Right cardiac atrium (tissue), 5 donors: ENCODE measurements around the gene BICC1. TPM values are rescaled to one million over a fixed set of nuclear protein-coding genes. Genes with fewer than 3 reads are reported as not detected.
A peak's percentile ranks its signal among the peaks of the same experiment; 100 is the strongest.

Source experiments
- ATAC-seq, 2 donors: fragments of 200-7000 bp; cut with Tn5 transposase; one replicate each; pipeline versions ENCODE4 v1.8.0 to v1.9.1; 2020; ENCODE audit warnings: moderate library complexity in 2 of 2, mild to moderate bottlenecking in 1 of 2
- DNase-seq, 3 donors: peaks; one replicate each; pipeline ENCODE4 v3.0.0-alpha.2; 2020
- H3K27ac ChIP-seq: one replicate; pipeline ENCODE4 v1.5.1; 2013; ENCODE audit warnings: mild to moderate bottlenecking, low read length, control low read depth, moderate library complexity
- H3K27me3 ChIP-seq: one replicate; pipeline ENCODE4 v1.6.1; 2013; ENCODE audit not compliant: control insufficient read depth, insufficient read depth
- H3K4me1 ChIP-seq: one replicate; pipeline ENCODE4 v1.6.1; 2013; ENCODE audit warnings: low read length; ENCODE audit not compliant: control insufficient read depth, insufficient read depth
- H3K4me3 ChIP-seq: one replicate; pipeline ENCODE4 v1.5.1; 2013; ENCODE audit warnings: low read length, control low read depth
- H3K9me3 ChIP-seq: one replicate; pipeline ENCODE4 v1.6.1; 2013; ENCODE audit warnings: low read length; ENCODE audit not compliant: control insufficient read depth
- WGBS: extraction: QIAGEN DNeasy Blood & Tissue Kit; methylation state at CpG from one replicate; pipeline ENCODE4 v1.1.7; 2013; 5-methylcytosine and 5-hydroxymethylcytosine counted together
- intact Hi-C, 4 donors: fragments of 100-400 bp; cut with DNase I; formaldehyde crosslinking; loops; one replicate each; pipeline versions ENCODE4 v1.11.0 to v1.14.0; 2022 to 2023
- polyA plus RNA-seq: library from polyadenylated mRNA; stranded (reverse); fragments of 200-250 nt; gene quantifications from one replicate; pipeline ENCODE4 v1.2.3, GENCODE V29; 2013
- total RNA-seq, 4 donors: library from RNA; stranded (reverse); fragmentation: NEBNext Ultra II Directional; extraction: Animal tissue kit (Norgen Biotek cat#: 25700); gene quantifications; one replicate each; pipeline ENCODE4 v1.2.1, GENCODE V29; 2021
- donor health status: healthy with polysubstance abuse.
- donor health status: DM: no; HTN: yes; CAD: no.
- donor health status: DM: no; HTN: no; CAD: no.
- donor health status: DM: no; HTN: yes; CAD: no; lungs with severe emphysema.
- donor health status: DM: yes; HTN: yes; CAD: no.

BICC1 gene
- total and polyA plus RNA-seq, 5 donors: 5.2 to 15.9 (median 13.5) TPM

GRCh38 chr10:58712982-58713381 is 200.3 kb downstream of the BICC1 start:
- no peaks in the 10 kb centered on the region for H3K9me3 ChIP-seq
- H3K4me3 ChIP-seq: no peak overlapping the region
- ATAC-seq (no peak), DNase-seq (no peak)
- H3K27me3 ChIP-seq: no peaks in the 10 kb centered on the region
- intact Hi-C loops: no loop called here
- H3K27ac ChIP-seq: no peak overlapping the region
- H3K4me1 ChIP-seq: peaks cover 2% of the 10 kb centered on the region
- WGBS: 54% methylated on average over 1 of the region's 1 CpG

- ATAC-seq: no peak
- intact Hi-C loops: no loop called here
- H3K4me3 ChIP-seq: no peak overlapping the region
- H3K9me3 ChIP-seq: no peaks in the 10 kb centered on the region
- WGBS: 76% methylated on average over 2 of the region's 2 CpGs
- DNase-seq: no peak
- H3K4me1 ChIP-seq: peaks cover 2% of the 10 kb centered on the region
- H3K27me3 ChIP-seq: no peaks in the 10 kb centered on the region
- no peak overlapping the region for H3K27ac ChIP-seq
Observed at GRCh38 chr10:58714409-58714808, 201.7 kb downstream of the BICC1 start.

GRCh38 chr10:58715061-58715460 is 202.4 kb downstream of the BICC1 start:
- H3K27ac ChIP-seq: no peak overlapping the region
- peak in 1 of 2 donors; percentile 19 for ATAC-seq
- intact Hi-C loops: no loop called here

GRCh38 chr10:58718596-58718995 is 205.9 kb downstream of the BICC1 start:
- DNase-seq (no peak), ATAC-seq (no peak)
- Histone ChIP-seq H3K4me3 (no peak overlapping the region), H3K9me3 (no peaks in the 10 kb centered on the region), H3K27me3 (no peaks in the 10 kb centered on the region), H3K27ac (no peak overlapping the region), H3K4me1 (peaks cover 2% of the 10 kb centered on the region)
- 68% methylated on average over 13 of the region's 13 CpGs for WGBS
- intact Hi-C loops: no loop called here

More at GRCh38 chr10:58715061-58715460, 202.4 kb downstream of the BICC1 start:
- DNase-seq: no peak
- Histone ChIP-seq H3K4me1 (peaks cover 2% of the 10 kb centered on the region), H3K9me3 (no peaks in the 10 kb centered on the region), H3K27me3 (no peaks in the 10 kb centered on the region), H3K4me3 (no peak overlapping the region)
- WGBS: 54% methylated on average over 2 of the region's 2 CpGs

GRCh38 chr10:58721601-58722281 is 209.1 kb downstream of the BICC1 start:
- no peak overlapping the region for H3K27ac ChIP-seq
- H3K4me1 ChIP-seq: no peaks in the 10 kb centered on the region
- H3K4me3 ChIP-seq: no peak overlapping the region
- ATAC-seq: no peak
- H3K27me3 ChIP-seq: no peaks in the 10 kb centered on the region
- intact Hi-C loops: no loop called here
- no peaks in the 10 kb centered on the region for H3K9me3 ChIP-seq
- WGBS: 68% methylated on average over 4 of the region's 4 CpGs
- no peak for DNase-seq

GRCh38 chr10:58723186-58723585 is 210.5 kb downstream of the BICC1 start:
- Histone ChIP-seq H3K4me3 (no peak overlapping the region), H3K27me3 (no peaks in the 10 kb centered on the region), H3K27ac (no peak overlapping the region), H3K4me1 (no peaks in the 10 kb centered on the region), H3K9me3 (no peaks in the 10 kb centered on the region)
- ATAC-seq (no peak), DNase-seq (no peak)
- WGBS: 56% methylated on average over 2 of the region's 2 CpGs
- intact Hi-C loops: no loop called here

- intact Hi-C loops: no loop called here
- Histone ChIP-seq H3K4me1 (no peaks in the 10 kb centered on the region), H3K27me3 (no peaks in the 10 kb centered on the region), H3K4me3 (no peak overlapping the region), H3K27ac (no peak overlapping the region), H3K9me3 (no peaks in the 10 kb centered on the region)
- DNase-seq (no peak), ATAC-seq (no peak)
- 57% methylated on average over 1 of the region's 1 CpG for WGBS
Observed at GRCh38 chr10:58723966-58724365, 211.3 kb downstream of the BICC1 start.

- no peak overlapping the region for H3K27ac ChIP-seq
- no peaks in the 10 kb centered on the region for H3K4me1 ChIP-seq
- H3K27me3 ChIP-seq: no peaks in the 10 kb centered on the region
- H3K4me3 ChIP-seq: no peak overlapping the region
- ATAC-seq (no peak), DNase-seq (no peak)
- H3K9me3 ChIP-seq: no peaks in the 10 kb centered on the region
- intact Hi-C loops: no loop called here
- 84% methylated on average over 5 of the region's 5 CpGs for WGBS
Observed at GRCh38 chr10:58724781-58725180, 212.1 kb downstream of the BICC1 start.

GRCh38 chr10:58725901-58726300 is 213.2 kb downstream of the BICC1 start:
- Histone ChIP-seq H3K4me1 (no peaks in the 10 kb centered on the region), H3K9me3 (no peaks in the 10 kb centered on the region), H3K27me3 (no peaks in the 10 kb centered on the region), H3K4me3 (no peak overlapping the region), H3K27ac (no peak overlapping the region)
- DNase-seq (no peak), ATAC-seq (no peak)
- intact Hi-C loops: no loop called here

GRCh38 chr10:58727633-58728032 is 215.0 kb downstream of the BICC1 start:
- ATAC-seq: no peak
- no peak overlapping the region for H3K4me3 ChIP-seq
- no peak overlapping the region for H3K27ac ChIP-seq
- H3K9me3 ChIP-seq: no peaks in the 10 kb centered on the region
- intact Hi-C loops: no loop called here
- no peaks in the 10 kb centered on the region for H3K27me3 ChIP-seq
- DNase-seq: no peak
- no peaks in the 10 kb centered on the region for H3K4me1 ChIP-seq

GRCh38 chr10:58731276-58731675 is 218.6 kb downstream of the BICC1 start:
- peaks cover 1% of the 10 kb centered on the region for H3K4me1 ChIP-seq
- no peak overlapping the region for H3K4me3 ChIP-seq
- 90% methylated on average over 3 of the region's 3 CpGs for WGBS
- DNase-seq (no peak), ATAC-seq (no peak)
- H3K27me3 ChIP-seq: no peaks in the 10 kb centered on the region
- H3K9me3 ChIP-seq: no peaks in the 10 kb centered on the region
- intact Hi-C loops: no loop called here
- H3K27ac ChIP-seq: no peak overlapping the region

GRCh38 chr10:58733436-58733835 is 220.8 kb downstream of the BICC1 start:
- no peak for DNase-seq
- Histone ChIP-seq H3K27ac (no peak overlapping the region), H3K27me3 (no peaks in the 10 kb centered on the region), H3K4me1 (peaks cover 1% of the 10 kb centered on the region), H3K9me3 (no peaks in the 10 kb centered on the region), H3K4me3 (no peak overlapping the region)
- no peak for ATAC-seq
- 87% methylated on average over 1 of the region's 1 CpG for WGBS
- intact Hi-C loops: no loop called here
